Activated CD4-positive, CD25-positive, alpha-beta regulatory T cell treated with anti-CD3 and anti-CD28 coated beads, Interleukin-2, amount 50 U/mL, for 72 hours (primary cell): ENCODE data around the gene SYNPO2L.

Source experiments
- DNase-seq: peaks from one replicate; pipeline ENCODE4 v3.0.0; 2021

The SYNPO2L gene

DNA sequence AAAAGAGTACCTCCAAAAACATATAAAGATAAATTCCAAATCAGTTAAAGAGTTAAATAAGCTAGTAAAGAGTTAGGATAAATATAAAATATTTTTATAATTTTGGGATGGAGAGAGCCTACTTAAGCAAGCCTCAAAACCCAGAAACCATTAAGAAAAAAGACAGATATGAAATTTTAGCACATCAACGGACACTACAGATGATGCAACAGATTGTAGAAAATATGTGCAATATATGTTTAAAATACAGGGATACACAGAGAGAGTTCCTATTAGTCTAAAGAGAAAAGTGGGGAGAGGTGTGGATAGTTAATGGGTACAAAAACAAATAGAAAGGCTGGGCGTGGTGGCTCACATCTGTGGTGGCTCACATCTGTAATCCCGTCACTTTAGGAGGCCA, 41.1 kb downstream of the SYNPO2L start:
- no peak for DNase-seq

DNA sequence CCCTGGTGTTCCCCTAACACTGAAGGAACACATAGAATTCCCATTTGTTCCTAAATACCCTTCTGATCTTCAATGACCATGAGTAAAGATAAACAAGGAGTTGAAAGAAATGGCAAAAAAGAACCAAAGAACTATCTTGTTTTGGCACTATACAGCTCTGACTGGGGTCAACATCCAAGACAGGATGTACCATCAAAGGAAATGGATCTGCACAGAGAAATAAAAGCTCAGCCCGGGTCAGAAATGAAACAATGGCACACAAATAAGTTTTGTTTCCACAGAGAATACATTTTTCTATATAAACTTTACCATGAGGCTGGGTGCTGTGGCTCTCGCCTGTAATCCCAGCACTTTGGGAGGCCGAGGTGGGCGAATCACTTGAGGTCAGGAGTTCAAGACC, 46.7 kb downstream of the SYNPO2L start:
- DNase-seq = no peak

DNA sequence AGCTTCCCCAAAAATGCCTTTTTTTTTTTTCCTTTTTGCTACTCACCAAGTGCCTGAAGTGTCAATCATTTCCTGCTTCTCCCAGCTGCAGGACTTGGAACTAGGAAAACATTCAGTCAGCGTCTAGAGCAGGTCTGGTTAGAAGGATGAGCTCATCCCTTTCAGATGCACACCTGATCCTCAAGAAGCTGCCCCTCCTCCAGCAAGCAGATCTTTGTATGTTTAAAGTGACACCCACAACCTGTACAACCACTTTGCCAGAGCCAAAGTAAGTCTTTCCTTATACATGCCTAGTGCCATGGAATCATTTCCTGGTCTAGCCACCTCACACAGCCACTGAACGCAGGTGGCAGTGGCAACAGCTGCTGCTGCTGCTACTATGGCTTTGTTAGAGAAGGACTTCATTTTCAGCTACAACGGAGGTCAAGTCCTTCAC, 54.3 kb downstream of the SYNPO2L start:
- DNase-seq = no peak

DNA sequence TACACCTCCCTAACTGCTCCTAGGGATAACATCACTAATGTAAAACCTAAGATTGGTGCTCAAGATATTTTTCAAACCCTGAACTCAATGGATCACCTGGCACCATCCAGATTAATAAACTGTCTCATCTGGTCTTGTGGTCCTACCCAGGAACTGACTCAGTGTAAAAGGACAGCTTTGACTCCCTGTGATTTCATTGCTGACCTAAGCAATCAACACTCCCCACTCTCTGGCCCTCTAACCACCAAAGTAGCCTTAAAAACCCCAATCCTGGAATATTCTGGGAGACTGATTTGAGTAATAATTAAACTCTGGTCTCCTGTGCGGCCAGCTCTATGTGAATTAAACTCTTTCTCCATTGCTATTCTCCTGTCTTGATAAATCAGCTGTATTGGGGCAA, 58.5 kb downstream of the SYNPO2L start:
- DNase-seq = no peak
